ENCODE results near the gene C6orf62. TPM values are rescaled to one million over a fixed set of nuclear protein-coding genes. Genes with fewer than 3 reads are reported as not detected.

The C6orf62 gene
- total and polyA plus RNA-seq, 4 donors = 29.6 to 58.6 (median 49.4) TPM

GRCh38 chr6:24660105-24660504 is 58.8 kb downstream of the C6orf62 start:
- DNase-seq (ENCODE audit: low spot score) = no peak
- H3K4me3 ChIP-seq (ENCODE audit: low read depth in 1 of 3, low read length in 3 of 3) = no peak overlapping the region
- no peaks in the 10 kb centered on the region for H3K9me3 ChIP-seq (ENCODE audit: control insufficient read depth in 4 of 4, low read length in 3 of 4)
- peaks cover 0 to 6% (median 1%) of the 10 kb centered on the region in 4 donors for H3K36me3 ChIP-seq (ENCODE audit: control insufficient read depth in 4 of 4, insufficient read depth in 3 of 4, low read depth in 1 of 4, low read length in 3 of 4)
- no peaks in the 10 kb centered on the region for H3K27me3 ChIP-seq (ENCODE audit: control insufficient read depth in 4 of 4, insufficient read depth in 4 of 4, low read length in 3 of 4)
- H3K4me1 ChIP-seq (ENCODE audit: control insufficient read depth in 4 of 4, insufficient read depth in 4 of 4, low read length in 3 of 4) = peaks cover 5 to 23% (median 21%) of the 10 kb centered on the region in 4 donors
- TF ChIP-seq CTCF (IDR thresholded peaks at IDR 0.05; ENCODE audit: low read depth, low read length, missing input control) (no peak), FOXA2 (IDR thresholded peaks at IDR 0.05) (no peak), ATF3 (IDR thresholded peaks at IDR 0.05) (no peak), HNF4G (IDR thresholded peaks at IDR 0.05) (no peak), RXRA (IDR thresholded peaks at IDR 0.05) (no peak), YY1 (IDR thresholded peaks at IDR 0.05) (no peak), FOXA1 (IDR thresholded peaks at IDR 0.05) (no peak), HNF4A (conservative IDR thresholded peaks at IDR 0.05) (no peak), JUND (IDR thresholded peaks at IDR 0.05) (no peak), EGR1 (IDR thresholded peaks at IDR 0.05; ENCODE audit: low read depth in 2 of 2) (no peak), SP1 (IDR thresholded peaks at IDR 0.05) (no peak), ZBTB33 (IDR thresholded peaks at IDR 0.05) (no peak), NR2F2 (IDR thresholded peaks at IDR 0.05) (no peak), TAF1 (conservative IDR thresholded peaks at IDR 0.05) (no peak), RAD21 (IDR thresholded peaks at IDR 0.05) (no peak), GABPA (IDR thresholded peaks at IDR 0.05 in 1 of 2, conservative IDR thresholded peaks at IDR 0.05 in 1 of 2) (no peak)
- TF ChIP-seq, protein P1, sequence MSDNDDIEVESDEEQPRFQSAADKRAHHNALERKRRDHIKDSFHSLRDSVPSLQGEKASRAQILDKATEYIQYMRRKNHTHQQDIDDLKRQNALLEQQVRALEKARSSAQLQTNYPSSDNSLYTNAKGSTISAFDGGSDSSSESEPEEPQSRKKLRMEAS (IDR thresholded peaks at IDR 0.05) = no peak
- TF ChIP-seq, protein P2, sequence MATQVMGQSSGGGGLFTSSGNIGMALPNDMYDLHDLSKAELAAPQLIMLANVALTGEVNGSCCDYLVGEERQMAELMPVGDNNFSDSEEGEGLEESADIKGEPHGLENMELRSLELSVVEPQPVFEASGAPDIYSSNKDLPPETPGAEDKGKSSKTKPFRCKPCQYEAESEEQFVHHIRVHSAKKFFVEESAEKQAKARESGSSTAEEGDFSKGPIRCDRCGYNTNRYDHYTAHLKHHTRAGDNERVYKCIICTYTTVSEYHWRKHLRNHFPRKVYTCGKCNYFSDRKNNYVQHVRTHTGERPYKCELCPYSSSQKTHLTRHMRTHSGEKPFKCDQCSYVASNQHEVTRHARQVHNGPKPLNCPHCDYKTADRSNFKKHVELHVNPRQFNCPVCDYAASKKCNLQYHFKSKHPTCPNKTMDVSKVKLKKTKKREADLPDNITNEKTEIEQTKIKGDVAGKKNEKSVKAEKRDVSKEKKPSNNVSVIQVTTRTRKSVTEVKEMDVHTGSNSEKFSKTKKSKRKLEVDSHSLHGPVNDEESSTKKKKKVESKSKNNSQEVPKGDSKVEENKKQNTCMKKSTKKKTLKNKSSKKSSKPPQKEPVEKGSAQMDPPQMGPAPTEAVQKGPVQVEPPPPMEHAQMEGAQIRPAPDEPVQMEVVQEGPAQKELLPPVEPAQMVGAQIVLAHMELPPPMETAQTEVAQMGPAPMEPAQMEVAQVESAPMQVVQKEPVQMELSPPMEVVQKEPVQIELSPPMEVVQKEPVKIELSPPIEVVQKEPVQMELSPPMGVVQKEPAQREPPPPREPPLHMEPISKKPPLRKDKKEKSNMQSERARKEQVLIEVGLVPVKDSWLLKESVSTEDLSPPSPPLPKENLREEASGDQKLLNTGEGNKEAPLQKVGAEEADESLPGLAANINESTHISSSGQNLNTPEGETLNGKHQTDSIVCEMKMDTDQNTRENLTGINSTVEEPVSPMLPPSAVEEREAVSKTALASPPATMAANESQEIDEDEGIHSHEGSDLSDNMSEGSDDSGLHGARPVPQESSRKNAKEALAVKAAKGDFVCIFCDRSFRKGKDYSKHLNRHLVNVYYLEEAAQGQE (IDR thresholded peaks at IDR 0.05) = no peak
- 73% methylated on average over 2 of the region's 2 CpGs for whole genome bisulfite sequencing
- no peak overlapping the region for H3K27ac ChIP-seq (ENCODE audit: low read depth in 1 of 2, low read length in 2 of 2)
- no peak overlapping the region for H3K9ac ChIP-seq (ENCODE audit: low read depth in 1 of 2, low read length in 2 of 2)

Measured in liver (tissue), 9 donors.